OCI-M2 (cell line): ENCODE results near the gene SLC29A3.

Experiments used
- DNase-seq: peaks from one replicate; lab custom pipeline; 2025; ENCODE audit not compliant: unreplicated experiment; lab: John Stamatoyannopoulos, UW

Gene SLC29A3

DNA sequence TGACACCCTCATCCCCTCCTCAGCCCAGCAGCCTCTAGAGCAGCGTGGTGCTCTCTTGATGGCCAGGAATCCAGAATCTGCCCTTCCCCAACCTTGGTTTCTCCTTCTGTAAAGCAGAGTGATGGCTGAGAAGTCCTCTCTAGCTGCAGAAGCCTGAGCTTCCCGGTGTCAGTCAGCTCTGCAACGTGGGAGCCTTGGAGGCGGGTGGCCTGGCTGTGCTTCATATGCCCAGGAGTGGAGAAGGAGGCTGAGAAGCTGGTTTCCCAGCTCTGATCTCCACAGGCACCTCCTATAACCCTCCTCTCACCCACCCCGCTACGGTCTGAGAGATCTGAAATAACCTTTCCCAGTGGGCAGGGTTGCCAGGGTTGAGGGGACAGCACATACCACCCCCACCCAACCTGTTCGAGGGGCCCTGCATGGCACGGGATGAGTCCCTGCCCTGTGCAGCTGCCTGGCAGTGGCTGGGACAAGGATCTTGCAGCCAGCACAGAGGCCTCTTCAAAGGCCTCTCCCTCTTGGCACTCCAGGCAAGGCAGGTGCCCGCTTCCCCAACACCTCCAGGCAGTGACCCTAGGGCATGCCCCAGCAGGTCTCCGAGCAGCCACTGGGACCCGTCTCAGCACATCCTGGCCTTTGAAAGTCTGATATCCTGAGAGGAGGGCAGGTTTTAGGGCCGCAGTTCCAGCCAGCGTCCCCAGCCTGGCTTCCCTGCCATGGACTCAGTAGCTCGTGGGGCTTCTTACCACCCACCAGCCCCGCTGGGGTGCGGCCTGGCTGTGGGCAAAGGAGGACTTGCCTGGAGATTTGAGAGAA is 18.3 kb upstream of the SLC29A3 start:
- no peak for DNase-seq

DNA sequence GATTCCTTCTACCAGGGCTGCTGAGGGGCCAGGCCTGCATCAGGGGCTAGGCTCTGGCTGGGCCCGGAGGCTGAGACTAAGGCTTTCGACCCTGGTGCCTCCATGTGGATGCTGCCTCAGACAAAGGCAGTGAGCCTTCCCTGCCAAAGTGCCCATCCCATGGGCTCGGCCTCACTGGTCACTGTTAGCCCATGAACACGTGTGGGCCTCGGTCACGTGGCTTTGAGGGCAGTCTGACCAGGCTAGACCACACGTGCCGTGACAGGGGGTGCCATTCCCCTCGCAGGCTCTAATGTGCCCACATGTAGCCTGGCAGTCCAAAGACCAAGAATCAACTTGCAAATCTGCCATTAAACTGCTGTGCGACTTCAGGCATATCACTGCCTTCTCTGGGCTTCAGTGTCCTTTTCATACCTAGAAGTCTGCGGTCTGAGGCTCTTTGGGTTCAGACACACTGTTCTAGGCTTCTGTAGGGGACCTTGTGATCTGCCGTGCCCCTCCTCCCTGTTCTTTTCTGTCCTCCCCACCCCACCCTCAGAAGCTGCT is 17.6 kb upstream of the SLC29A3 start:
- DNase-seq = no peak

DNA sequence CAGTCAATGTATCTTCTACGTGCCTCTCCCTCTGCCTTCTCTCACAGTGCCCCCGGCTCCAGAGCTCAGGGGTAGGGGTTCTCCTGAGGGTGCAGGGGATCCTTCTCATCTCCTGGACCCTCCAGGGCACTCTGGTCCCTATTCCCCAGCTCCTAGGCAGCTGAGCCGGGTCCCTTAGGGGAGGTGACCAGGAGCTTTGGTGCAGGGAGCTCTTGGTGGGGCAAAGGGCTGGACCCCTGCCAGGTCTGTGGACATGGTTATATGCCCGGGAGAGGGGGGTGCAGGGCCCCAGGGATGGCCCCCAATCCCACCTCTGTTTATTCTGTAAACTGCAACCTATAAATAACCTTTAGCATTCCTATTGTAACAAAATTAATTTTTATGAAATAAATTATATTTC is 16.6 kb upstream of the SLC29A3 start:
- DNase-seq = no peak

DNA sequence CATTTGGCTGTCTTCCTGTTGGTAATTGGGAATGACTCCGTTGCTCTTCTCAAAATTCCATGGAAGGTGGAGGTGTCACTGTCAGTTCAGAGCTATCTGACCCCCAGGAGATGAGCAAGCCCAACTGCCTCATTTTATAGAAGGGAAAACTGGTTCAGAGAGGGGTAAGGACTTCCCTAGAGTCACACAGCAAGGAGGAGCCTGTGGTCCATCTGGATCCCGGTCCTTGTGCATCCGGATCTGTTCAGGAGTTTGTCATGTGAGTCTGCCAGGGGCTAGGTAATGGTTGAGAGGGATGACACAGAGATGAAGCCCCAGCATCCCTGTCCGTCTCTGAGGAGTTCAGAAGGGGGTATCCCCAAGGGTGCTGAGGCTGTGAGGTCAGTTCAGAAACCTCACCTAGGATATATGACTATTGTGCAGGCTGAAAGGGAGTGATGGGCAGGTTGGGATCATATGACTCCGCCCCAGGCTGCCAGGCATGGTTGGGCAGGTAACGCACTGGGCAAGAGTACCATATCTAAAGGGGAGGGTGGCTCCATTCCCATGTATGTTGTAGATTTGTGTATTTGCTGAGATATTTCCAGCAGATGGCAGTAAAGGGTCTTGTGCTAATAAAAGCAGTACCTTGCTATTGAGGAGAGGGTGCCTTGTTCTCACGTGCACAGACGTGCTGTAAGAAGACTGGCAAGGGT is 16.0 kb upstream of the SLC29A3 start:
- no peak for DNase-seq

DNA sequence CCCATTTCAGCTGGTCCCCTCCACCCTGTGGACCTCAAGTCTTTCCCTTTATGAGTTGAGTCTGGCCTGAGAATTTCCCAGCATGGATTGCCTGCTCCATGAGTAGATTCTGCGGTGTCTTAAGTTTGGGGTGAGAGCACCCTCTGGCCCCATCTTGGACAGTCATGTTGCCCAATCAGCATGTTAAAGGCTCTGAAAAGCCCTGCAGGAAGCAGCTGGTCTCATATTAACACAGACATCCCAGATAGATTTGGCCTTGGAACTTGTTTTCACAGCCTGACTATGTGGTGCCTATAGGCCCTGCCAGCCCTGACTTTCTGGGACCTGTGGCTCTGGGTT is 15.5 kb upstream of the SLC29A3 start:
- DNase-seq = no peak

DNA sequence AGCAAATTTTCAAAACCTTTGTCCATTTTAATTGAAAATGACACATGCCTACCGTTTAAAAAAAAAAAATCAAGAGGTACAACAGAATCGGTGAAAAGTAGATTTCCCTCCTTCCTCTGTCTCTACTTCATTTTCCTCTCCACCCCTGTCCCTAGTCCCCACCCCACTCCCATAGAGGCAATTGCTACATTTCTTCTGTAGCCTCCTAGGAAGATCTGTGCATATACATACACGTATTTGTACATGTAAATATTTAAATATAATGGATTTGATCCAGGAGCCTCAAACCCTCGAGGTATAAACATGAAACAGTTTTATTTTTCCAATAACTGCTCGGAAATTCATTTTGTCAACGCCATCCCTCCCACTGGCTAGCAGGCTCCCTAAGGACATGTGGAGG is 14.1 kb upstream of the SLC29A3 start:
- DNase-seq = no peak

DNA sequence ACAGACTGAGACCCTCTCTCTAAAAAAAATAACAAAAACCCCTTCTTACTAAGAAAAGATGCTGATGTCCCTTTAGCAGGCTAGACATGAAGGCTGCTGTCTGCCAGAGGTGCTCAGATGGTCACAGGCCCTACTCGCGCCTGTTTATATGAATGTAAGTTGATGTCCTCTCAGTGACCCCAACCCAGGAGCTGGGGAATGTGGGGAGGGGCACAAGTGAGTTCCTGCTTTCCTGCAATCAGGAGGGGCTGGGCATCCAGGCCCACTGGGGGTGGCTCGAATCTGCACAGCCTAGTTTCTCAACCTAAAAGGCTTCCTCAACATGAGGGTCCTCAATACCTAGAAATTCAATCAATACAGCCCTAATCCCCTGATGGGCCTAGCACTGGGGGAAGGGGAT is 12.1 kb upstream of the SLC29A3 start:
- no peak for DNase-seq

DNA sequence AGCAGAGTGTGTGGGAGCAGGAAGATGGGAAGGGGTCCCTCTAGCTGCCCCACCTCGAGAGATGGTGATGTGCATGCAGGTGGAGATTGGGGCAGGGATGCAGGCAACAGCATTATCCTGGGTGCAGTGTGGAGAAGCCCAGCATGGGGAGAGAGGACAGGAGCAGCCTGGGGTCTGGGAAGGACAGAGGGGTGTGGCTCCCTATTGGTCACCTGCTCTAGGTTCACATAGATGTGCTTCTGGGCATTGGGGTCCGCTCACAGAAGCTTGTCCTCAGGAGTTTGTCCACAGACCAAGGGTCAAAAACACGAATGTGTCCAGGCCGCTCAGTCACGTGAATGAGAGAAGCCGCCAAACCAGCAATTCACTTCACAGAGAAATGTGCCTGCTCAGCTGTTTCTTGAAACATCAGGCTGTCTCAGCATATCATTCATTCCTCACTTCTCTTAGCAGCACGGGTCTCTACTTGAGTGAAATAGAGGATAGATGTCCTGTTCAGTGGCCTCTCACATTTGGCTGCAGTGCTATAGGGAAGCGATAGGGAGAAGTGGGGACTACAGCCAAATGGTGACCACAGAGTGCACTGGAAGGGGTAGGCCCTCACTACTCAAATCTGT is 11.5 kb upstream of the SLC29A3 start:
- no peak for DNase-seq

DNA sequence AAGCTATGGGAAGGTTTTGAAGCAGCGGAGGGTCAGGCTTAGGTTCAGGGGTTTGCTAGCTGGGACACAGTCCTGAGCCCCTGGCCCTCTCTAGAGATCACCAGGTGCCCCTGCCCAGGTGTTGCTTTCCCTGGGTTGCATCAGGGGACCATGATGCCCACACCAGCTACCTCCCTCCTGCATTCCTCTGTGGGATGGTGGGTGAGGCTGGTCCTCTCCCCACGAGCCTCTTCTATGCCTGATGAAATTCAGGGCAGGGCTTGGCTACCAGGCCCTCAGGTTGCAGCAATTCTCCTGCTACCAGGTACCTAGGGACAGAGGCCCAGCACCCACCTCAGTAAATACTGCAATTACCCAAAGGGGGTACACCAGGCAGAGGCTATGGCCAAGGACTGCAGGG is 10.8 kb upstream of the SLC29A3 start:
- DNase-seq = no peak

DNA sequence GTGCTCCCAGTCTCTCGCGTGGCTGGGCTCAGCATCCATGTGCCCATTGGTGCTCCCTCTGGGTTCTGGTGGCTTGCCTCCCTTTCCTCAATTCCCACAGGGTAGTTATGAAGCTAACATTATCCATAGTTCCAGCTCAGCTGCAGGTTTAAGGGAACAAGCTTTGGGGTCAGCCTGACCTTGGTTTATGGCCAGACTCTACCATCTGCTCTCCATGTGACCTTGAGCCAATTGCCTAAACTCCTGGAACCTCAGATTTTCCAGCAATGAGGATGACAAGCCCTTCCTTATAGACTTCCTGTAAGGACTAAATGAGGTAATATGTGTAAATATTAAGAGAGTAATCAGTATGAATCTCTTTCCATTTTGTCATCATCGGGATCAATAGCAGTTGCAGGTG is 10.1 kb upstream of the SLC29A3 start:
- DNase-seq = no peak

DNA sequence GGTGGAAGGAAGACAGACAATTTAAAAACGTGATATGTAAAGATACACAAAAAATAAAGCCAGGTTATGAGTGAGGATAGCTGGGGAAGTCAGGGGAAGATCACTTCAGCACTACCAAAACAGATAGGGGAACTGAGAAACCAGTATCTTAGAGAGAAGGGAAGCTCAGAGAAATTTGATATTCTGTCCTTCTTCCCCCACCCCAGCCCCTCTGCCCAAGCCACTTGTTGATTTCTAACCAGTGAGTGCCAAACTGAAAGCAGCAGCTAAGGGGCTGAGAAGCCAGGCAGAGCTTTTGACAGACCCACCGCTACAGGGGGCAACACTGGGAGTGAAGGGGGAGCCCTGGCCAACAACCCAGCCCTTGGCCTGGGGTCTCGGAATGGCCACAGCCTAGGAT is 9.1 kb upstream of the SLC29A3 start:
- no peak for DNase-seq

DNA sequence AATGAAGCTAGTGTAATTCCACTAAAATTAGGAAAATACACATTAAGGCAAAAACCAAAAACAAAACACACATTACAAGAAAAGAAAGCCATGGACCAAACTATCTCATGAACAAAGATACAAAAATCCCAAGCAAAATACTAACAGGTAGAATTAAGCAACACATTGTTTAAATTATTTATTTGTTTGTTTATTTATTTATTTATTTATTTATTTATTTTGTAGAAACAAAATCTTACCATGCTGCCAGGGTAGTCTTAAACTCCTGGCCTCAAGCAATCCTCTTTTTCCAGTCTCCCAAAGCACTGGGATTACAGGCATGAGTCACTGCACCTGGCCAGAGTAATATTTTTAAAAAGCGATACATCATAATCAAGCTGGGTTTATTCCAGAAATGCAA is 6.8 kb upstream of the SLC29A3 start:
- no peak for DNase-seq

DNA sequence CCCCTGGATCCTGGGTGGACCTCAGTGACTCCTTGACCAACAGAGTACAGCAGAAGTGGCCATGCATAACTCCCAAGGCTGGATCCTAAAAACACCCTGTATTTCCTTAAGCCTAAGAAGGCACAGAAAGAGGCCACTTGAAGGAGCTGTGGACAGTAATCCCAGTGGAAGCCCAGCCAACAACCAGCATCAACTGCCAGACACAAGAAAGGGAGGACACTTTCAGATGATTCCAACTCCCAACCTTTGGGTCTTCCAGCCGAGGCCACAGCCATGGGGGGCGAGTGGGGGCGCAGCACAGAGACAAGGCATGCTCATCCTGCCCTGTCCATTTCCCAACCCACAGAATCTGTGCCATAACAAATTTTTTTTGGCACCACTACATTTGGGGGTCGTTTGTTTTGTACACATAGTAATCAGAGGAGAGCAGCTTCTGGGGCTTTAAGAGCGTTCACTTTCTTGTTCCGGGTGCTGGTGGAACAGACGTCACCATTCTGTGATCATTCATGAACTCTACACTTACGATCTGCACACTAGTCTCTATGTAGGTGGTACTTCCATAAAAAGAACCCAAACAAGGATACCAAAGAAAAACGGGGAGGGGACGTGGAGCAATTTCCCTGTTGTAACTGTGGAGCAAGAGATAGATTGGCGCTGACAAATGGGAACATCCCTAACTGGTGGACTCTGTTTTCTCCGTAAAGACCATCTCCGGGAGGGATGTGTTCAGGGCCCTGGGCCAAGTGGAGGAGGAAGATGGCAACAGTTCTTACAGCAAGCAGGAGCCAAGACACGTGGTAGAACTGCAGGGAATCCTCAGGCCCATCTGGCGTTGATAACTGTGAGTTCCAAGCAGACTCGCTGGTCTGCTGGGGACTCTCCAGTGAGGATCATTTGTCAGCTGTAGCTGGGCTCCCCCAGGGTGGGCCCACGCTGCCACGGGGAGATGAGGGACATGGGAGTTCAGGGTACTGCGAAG is 6.0 kb upstream of the SLC29A3 start:
- DNase-seq = no peak

DNA sequence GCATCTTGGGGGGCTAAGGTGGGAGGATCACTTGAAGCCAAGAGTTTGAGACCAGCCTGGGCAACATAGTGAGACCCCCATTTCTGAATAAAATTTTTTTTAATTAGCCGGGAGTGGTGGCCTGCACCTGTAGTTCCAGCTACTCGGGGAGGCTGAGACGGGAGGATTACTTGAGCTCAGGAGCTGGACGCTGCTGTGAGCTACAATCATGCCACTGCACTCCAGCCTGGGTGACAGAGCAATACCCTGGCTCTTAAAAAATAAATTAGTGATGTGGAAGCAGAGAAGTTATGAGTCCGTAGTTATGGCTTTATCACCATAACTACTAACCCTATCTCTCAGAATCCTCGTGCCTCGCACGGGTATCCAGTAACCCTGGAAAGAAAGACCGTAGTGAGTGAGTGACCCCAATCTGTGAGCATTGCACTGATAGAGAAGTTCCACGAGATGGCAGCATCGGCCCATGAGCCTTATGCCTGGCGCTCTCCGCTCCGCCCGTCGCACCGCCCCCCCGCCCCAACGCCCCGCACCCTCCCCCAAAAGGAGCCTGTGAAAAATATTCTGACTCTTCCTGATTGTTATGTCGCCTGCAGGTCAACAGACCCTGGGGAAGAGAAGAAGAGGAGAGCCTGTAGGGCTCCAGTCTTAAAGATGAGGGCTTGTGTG is 4.9 kb upstream of the SLC29A3 start:
- no peak for DNase-seq

DNA sequence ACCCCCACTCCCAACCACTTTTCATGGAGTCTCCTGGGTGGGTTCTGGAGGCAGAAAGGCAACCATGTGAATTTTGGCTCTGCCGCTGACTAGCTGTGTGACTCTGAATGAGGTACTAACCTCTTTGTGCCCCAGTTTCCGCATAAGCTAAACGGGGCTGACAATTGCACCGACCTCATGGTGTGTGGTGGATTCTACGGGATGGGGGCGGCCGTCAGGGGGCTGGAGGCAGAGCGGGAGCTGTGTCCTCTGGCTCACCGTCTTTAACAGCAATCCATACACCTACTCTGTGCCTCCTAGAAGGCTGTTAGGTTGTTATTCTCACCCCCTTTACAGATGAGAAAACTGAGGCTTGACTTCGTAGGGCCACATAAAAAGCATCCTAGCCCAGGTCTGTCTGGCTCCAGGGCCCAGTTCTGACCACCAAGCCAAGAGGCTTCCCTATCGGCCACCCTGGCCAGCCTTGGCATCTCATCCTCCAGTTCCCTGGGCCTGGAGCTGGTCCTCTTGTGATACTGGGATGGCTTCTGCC is 4.3 kb upstream of the SLC29A3 start:
- no peak for DNase-seq

DNA sequence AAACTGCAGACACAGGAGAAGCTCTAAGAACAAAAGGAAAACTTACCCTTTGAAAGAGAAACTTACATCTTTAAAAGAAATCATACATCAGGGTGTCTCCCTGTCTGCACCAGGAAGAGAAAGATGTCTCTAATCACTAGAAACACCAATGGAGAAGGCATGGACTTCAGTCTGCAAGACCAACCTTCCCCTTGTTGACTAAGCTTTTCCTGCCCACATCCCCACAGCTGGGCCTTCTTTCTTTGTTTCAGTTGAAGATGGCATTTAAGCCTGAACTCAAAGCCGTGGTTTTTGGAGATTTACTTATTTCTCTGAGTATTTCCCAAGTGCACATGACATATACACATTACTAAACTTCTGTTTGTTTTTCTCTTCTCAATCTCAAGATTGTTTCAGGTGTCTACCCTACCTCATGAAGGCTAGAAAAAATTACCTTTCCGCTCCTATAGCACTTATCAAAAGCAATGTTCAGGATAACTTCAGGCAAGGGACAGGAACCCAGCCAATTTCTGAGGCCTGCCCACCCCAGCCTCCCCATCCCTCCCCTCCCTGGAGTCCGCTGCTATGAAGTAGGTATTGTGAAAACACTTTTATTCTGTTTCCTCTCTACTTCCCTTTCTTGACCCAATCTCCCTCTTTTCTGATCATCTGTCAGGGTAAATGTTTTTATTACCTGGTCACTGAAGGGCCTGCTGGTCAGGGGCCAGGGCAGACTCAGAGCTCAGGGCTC is 2.8 kb upstream of the SLC29A3 start:
- no peak for DNase-seq

DNA sequence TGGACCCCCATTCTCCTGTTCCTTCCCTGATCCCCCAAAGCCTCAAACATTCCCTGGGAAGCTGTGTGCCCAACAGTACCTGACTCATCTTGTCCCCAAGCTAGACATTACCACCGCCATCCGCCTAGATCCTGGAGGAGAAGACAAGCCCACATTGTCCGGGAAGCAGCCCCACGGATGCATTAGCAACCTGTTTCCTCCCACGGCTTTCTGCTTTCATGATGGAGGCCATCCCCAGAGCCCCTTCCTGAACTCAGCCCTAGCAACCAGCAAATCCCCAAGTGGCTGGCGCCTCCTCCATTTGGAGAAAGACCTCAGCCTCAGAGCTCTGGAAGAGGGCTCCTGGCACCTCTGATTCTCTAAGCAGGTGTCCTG is 2.3 kb upstream of the SLC29A3 start:
- no peak for DNase-seq

DNA sequence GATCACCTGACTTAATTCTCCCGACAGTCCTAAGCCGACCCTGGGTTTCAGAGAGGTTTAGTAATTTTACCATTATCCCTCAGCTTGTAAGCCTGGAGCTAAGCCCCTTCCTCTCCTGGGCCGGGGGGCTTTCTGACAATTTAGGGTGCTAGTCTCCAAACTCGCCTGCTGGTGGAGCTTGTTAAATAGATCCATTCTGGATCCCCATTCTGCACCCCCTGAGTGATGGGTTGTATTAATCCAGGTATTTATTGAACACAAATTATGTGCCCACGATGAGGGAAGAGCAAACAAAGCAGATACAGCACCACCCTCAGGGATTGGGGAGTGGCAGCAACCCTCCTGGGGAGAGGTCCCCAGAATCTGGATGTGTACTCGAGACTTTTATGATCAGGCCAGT is 1.3 kb upstream of the SLC29A3 start:
- no peak for DNase-seq

DNA sequence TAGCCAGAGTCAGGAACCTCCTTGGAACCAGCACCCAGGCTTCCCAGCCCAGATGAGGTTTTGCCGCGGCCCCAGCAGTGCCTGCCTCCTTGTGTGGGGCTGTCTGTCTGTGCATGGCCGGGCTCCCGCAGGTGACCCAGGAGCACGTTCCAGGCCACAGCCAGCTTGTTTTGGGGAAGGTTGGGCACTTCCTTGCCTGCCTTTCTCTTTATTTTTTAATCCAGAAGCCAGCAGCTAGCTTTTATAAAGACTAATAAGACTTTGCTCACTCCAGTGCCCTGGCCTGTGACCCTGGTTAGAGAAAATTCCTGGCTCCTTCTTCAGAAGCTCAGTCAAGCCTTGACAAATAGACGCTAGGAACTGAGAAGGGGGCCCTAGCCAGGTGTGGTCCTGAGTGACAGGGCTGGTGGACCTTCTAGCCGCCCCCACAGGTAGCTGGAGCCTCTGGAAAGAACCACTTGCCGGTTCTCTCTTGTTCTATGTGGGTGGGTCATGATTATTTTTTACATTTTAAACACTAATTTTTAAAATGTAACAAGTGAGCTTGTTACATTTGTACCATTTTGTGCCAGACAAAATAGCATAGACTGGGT is 837 bp downstream of the SLC29A3 start:
- no peak for DNase-seq
